CMK (cell line): ENCODE measurements around the gene PRMT1.

Experiments used
- DNase-seq: peaks from one replicate; pipeline ENCODE4 v3.0.0-alpha.2; 2010; ENCODE audit warnings: low read depth

Gene PRMT1

GRCh38 chr19:49727217-49728030 lies 50.4 kb downstream of the PRMT1 start:
- DNase-seq: no peak

- no peak for DNase-seq
These were observed 53.1 kb downstream of the PRMT1 start for GRCh38 chr19:49730166-49730565.
